ENCODE results near the gene ANKDD1B.

Gene ANKDD1B

GRCh38 chr5:75612901-75613300 lies 1.6 kb downstream of the ANKDD1B start:
- H3K4me3 ChIP-seq, result no peak overlapping the region
- H3K27ac ChIP-seq, result peak overlapping the region in 1 of 21 experiments; percentile 20

GRCh38 chr5:75614176-75614575 lies 2.9 kb downstream of the ANKDD1B start:
- Histone ChIP-seq H3K4me3 (no peak overlapping the region), H3K27ac (no peak overlapping the region)

GRCh38 chr5:75616371-75616881 lies 5.2 kb downstream of the ANKDD1B start:
- Histone ChIP-seq H3K4me3 (no peak overlapping the region), H3K27ac (peak overlapping the region in 6 of 21 experiments; percentile 30 to 75 (median 47))

- Histone ChIP-seq H3K27ac (peak overlapping the region in 8 of 21 experiments; percentile 20 to 75 (median 54)), H3K4me3 (no peak overlapping the region)
Observed at GRCh38 chr5:75616971-75617621, 5.8 kb downstream of the ANKDD1B start.

GRCh38 chr5:75617736-75618352 lies 6.6 kb downstream of the ANKDD1B start:
- no peak overlapping the region for H3K4me3 ChIP-seq

GRCh38 chr5:75620184-75620959 lies 9.1 kb downstream of the ANKDD1B start:
- H3K27ac ChIP-seq, result peak overlapping the region in 6 of 21 experiments; percentile 37 to 79 (median 54)
- no peak overlapping the region for H3K4me3 ChIP-seq

More at GRCh38 chr5:75617736-75618352, 6.6 kb downstream of the ANKDD1B start:
- H3K27ac ChIP-seq, result peak overlapping the region in 6 of 21 experiments; percentile 24 to 75 (median 62)

- Histone ChIP-seq H3K4me3 (no peak overlapping the region), H3K27ac (peak overlapping the region in 5 of 21 experiments; percentile 21 to 74 (median 24))
Observed at GRCh38 chr5:75622564-75622963, 11.3 kb downstream of the ANKDD1B start.

- no peak overlapping the region for H3K4me3 ChIP-seq
- H3K27ac ChIP-seq, result peak overlapping the region in 2 of 21 experiments; percentile 24 to 74
Observed at GRCh38 chr5:75623846-75624245, 12.6 kb downstream of the ANKDD1B start.

- H3K27ac ChIP-seq, result no peak overlapping the region
- H3K4me3 ChIP-seq, result no peak overlapping the region
Observed at GRCh38 chr5:75626959-75627358, 15.7 kb downstream of the ANKDD1B start.

GRCh38 chr5:75627801-75628200 lies 16.5 kb downstream of the ANKDD1B start:
- no peak overlapping the region for H3K4me3 ChIP-seq
- no peak overlapping the region for H3K27ac ChIP-seq

- no peak overlapping the region for H3K4me3 ChIP-seq
- no peak overlapping the region for H3K27ac ChIP-seq
Observed at GRCh38 chr5:75630875-75631274, 19.6 kb downstream of the ANKDD1B start.

GRCh38 chr5:75632321-75632720 lies 21.1 kb downstream of the ANKDD1B start:
- H3K4me3 ChIP-seq, result no peak overlapping the region
- no peak overlapping the region for H3K27ac ChIP-seq

- H3K4me3 ChIP-seq, result no peak overlapping the region
- H3K27ac ChIP-seq, result no peak overlapping the region
Observed at GRCh38 chr5:75637949-75638348, 26.7 kb downstream of the ANKDD1B start.

GRCh38 chr5:75639535-75640311 lies 28.5 kb downstream of the ANKDD1B start:
- Histone ChIP-seq H3K4me3 (no peak overlapping the region), H3K27ac (no peak overlapping the region)

- no peak overlapping the region for H3K27ac ChIP-seq
Observed at GRCh38 chr5:75640395-75640794, 29.1 kb downstream of the ANKDD1B start.

GRCh38 chr5:75640826-75641225 lies 29.6 kb downstream of the ANKDD1B start:
- Histone ChIP-seq H3K4me3 (no peak overlapping the region), H3K27ac (no peak overlapping the region)

More at GRCh38 chr5:75640395-75640794, 29.1 kb downstream of the ANKDD1B start:
- H3K4me3 ChIP-seq, result no peak overlapping the region

- no peak overlapping the region for H3K27ac ChIP-seq
Observed at GRCh38 chr5:75648712-75649111, 37.5 kb downstream of the ANKDD1B start.

GRCh38 chr5:75651575-75652238 lies 40.5 kb downstream of the ANKDD1B start:
- H3K27ac ChIP-seq, result no peak overlapping the region
- no peak overlapping the region for H3K4me3 ChIP-seq

More at GRCh38 chr5:75648712-75649111, 37.5 kb downstream of the ANKDD1B start:
- no peak overlapping the region for H3K4me3 ChIP-seq

- Histone ChIP-seq H3K27ac (no peak overlapping the region), H3K4me3 (no peak overlapping the region)
Observed at GRCh38 chr5:75653521-75653920, 42.3 kb downstream of the ANKDD1B start.
